ENCODE data around the gene EPB42. TPM values are rescaled to one million over a fixed set of nuclear protein-coding genes. Genes with fewer than 3 reads are reported as not detected.

Gene EPB42
- total RNA-seq, 1 experiment from 2014 or later, result not detected

- Histone ChIP-seq H4K8ac (replicated peaks; ENCODE audit: insufficient read length, low read depth, low read length) (no peak overlapping the region), H3K79me1 (ENCODE audit: insufficient read depth, low read depth, low read length, poor library complexity, severe bottlenecking) (no peaks in the 10 kb centered on the region), H2BK15ac (ENCODE audit: low read depth, low read length) (no peak overlapping the region), H3T11ph (ENCODE audit: low read length) (no peak overlapping the region), H3K18ac (ENCODE audit: insufficient read length, low read depth, low read length) (no peak overlapping the region), H3K9ac (ENCODE audit: extremely low read depth, insufficient read length, low read length) (no peak overlapping the region), H3K23ac (ENCODE audit: insufficient read length, low read depth, low read length) (no peak overlapping the region), H4K5ac (ENCODE audit: insufficient read length, low read depth, low read length) (no peak overlapping the region), H2AK5ac (ENCODE audit: insufficient read length, low read length) (no peak overlapping the region), H2BK20ac (ENCODE audit: low read depth, low read length, poor library complexity, severe bottlenecking) (no peak overlapping the region), H2AFZ (ENCODE audit: low read length) (peak overlapping the region; percentile 87), H2BK120ac (ENCODE audit: low read depth, low read length, poor library complexity, severe bottlenecking) (peak overlapping the region; percentile 19), H3K56ac (ENCODE audit: insufficient read length, low read depth, low read length) (no peak overlapping the region), H3K79me2 (ENCODE audit: insufficient read depth, low read length) (no peaks in the 10 kb centered on the region), H3K4me1 (ENCODE audit: insufficient read depth, low read length) (no peaks in the 10 kb centered on the region), H3K4ac (ENCODE audit: low read depth, low read length) (no peak overlapping the region), H4K20me1 (ENCODE audit: control insufficient read depth, insufficient read depth, insufficient read length) (no peaks in the 10 kb centered on the region), H3K9me3 (ENCODE audit: control insufficient read depth, low read depth, low read length) (no peaks in the 10 kb centered on the region), H3K4me2 (ENCODE audit: insufficient read depth, insufficient read length, low read length) (no peak overlapping the region), H2BK12ac (ENCODE audit: insufficient read length, low read depth, low read length) (no peak overlapping the region), H2BK5ac (ENCODE audit: insufficient read length, low read length) (no peak overlapping the region), H3K23me2 (ENCODE audit: insufficient read length, low read depth, low read length, poor library complexity, severe bottlenecking) (no peaks in the 10 kb centered on the region), H4K91ac (ENCODE audit: insufficient read length, low read depth, low read length) (no peak overlapping the region), H3K14ac (ENCODE audit: insufficient read depth, low read length) (no peak overlapping the region), H3K27ac (ENCODE audit: insufficient read length, low read depth, low read length) (no peak overlapping the region), H3K27me3 (ENCODE audit: insufficient read depth, low read length) (no peaks in the 10 kb centered on the region)
- TF ChIP-seq, protein P1, sequence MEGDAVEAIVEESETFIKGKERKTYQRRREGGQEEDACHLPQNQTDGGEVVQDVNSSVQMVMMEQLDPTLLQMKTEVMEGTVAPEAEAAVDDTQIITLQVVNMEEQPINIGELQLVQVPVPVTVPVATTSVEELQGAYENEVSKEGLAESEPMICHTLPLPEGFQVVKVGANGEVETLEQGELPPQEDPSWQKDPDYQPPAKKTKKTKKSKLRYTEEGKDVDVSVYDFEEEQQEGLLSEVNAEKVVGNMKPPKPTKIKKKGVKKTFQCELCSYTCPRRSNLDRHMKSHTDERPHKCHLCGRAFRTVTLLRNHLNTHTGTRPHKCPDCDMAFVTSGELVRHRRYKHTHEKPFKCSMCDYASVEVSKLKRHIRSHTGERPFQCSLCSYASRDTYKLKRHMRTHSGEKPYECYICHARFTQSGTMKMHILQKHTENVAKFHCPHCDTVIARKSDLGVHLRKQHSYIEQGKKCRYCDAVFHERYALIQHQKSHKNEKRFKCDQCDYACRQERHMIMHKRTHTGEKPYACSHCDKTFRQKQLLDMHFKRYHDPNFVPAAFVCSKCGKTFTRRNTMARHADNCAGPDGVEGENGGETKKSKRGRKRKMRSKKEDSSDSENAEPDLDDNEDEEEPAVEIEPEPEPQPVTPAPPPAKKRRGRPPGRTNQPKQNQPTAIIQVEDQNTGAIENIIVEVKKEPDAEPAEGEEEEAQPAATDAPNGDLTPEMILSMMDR (conservative IDR thresholded peaks at IDR 0.05), result peak; percentile 77
- Mint-ChIP-seq H3K27me3 (ENCODE audit: low read depth) (peaks cover 1% of the 10 kb centered on the region; the same call in 1 of the 2 replicates), H3K36me3 (ENCODE audit: insufficient read depth in 1 of 3, low read depth in 3 of 3) (no peaks in the 10 kb centered on the region), H3K9me3 (no peaks in the 10 kb centered on the region), H3K4me3 (no peak overlapping the region), H3K27ac (no peak overlapping the region), H3K4me1 (peaks cover 7 to 12% of the 10 kb centered on the region in 2 experiments)
- DNase-seq, result peak; percentile 86
- no CpG with 5 or more reads among the region's 13 CpGs for WGBS (ENCODE audit: extremely low coverage, insufficient read length, low lambda C conversion rate)
Measured at GRCh38 chr15:43218908-43219706, 1.7 kb downstream of the EPB42 start.
